ENCODE measurements around the gene MDM4.
A peak's percentile ranks its signal among the peaks of the same experiment; 100 is the strongest.

MDM4 gene

GRCh38 chr1:204578867-204579664 is 62.9 kb downstream of the MDM4 start:
- DNase-seq (no peak), ATAC-seq (peak; percentile 74)

GRCh38 chr1:204579681-204580080 is 63.5 kb downstream of the MDM4 start:
- no peak for ATAC-seq
- DNase-seq, result no peak

- DNase-seq (no peak), ATAC-seq (no peak)
These were observed 64.7 kb downstream of the MDM4 start for GRCh38 chr1:204580862-204581261.

- DNase-seq, result no peak
- ATAC-seq, result no peak
These were observed 65.6 kb downstream of the MDM4 start for GRCh38 chr1:204581759-204582158.

GRCh38 chr1:204583909-204584632 is 67.9 kb downstream of the MDM4 start:
- DNase-seq (no peak), ATAC-seq (no peak)

GRCh38 chr1:204584699-204585372 is 68.6 kb downstream of the MDM4 start:
- DNase-seq, result no peak

GRCh38 chr1:204587621-204588020 is 71.4 kb downstream of the MDM4 start:
- DNase-seq, result no peak
- ATAC-seq, result no peak

More at GRCh38 chr1:204584699-204585372, 68.6 kb downstream of the MDM4 start:
- no peak for ATAC-seq

- ATAC-seq (no peak), DNase-seq (no peak)
These were observed 72.6 kb downstream of the MDM4 start for GRCh38 chr1:204588826-204589225.

- DNase-seq (no peak), ATAC-seq (no peak)
These were observed 73.3 kb downstream of the MDM4 start for GRCh38 chr1:204589409-204590038.

GRCh38 chr1:204591473-204592090 is 75.4 kb downstream of the MDM4 start:
- no peak for DNase-seq
- ATAC-seq, result no peak

GRCh38 chr1:204592246-204592948 is 76.2 kb downstream of the MDM4 start:
- DNase-seq, result no peak
- ATAC-seq, result no peak

- no peak for DNase-seq
- ATAC-seq, result no peak
These were observed 82.2 kb downstream of the MDM4 start for GRCh38 chr1:204598319-204598969.

- ATAC-seq (no peak), DNase-seq (no peak)
These were observed 82.9 kb downstream of the MDM4 start for GRCh38 chr1:204599098-204599497.

GRCh38 chr1:204599596-204599995 is 83.4 kb downstream of the MDM4 start:
- ATAC-seq, result no peak

GRCh38 chr1:204600203-204600602 is 84.0 kb downstream of the MDM4 start:
- DNase-seq (no peak), ATAC-seq (no peak)

More at GRCh38 chr1:204599596-204599995, 83.4 kb downstream of the MDM4 start:
- no peak for DNase-seq

GRCh38 chr1:204600968-204601367 is 84.8 kb downstream of the MDM4 start:
- ATAC-seq, result no peak

GRCh38 chr1:204602111-204602579 is 85.9 kb downstream of the MDM4 start:
- ATAC-seq (no peak), DNase-seq (no peak)

More at GRCh38 chr1:204600968-204601367, 84.8 kb downstream of the MDM4 start:
- no peak for DNase-seq

GRCh38 chr1:204602871-204603542 is 86.8 kb downstream of the MDM4 start:
- ATAC-seq, result no peak
- DNase-seq, result no peak

- ATAC-seq, result no peak
- no peak for DNase-seq
These were observed 89.6 kb downstream of the MDM4 start for GRCh38 chr1:204605791-204606190.
